ENCODE results near the gene NEK6. TPM values are rescaled to one million over a fixed set of nuclear protein-coding genes. Genes with fewer than 3 reads are reported as not detected.

Gene NEK6
- total and polyA plus RNA-seq, 10 of the 15 experiments (the other 5 are each of a cell fraction or from before 2014, with no cell fraction given), result 31.3 to 161 (median 89.2) TPM

GRCh38 chr9:124342776-124343485 is 85.2 kb downstream of the NEK6 start:
- DNase-seq (ENCODE audit: low read depth, low spot score), result no peak
- in situ Hi-C loops (cut with MboI), result no loop called here
- H3K9ac ChIP-seq (ENCODE audit: control insufficient read depth, insufficient read depth, low read length), result no peak overlapping the region
- RAD21 ChIA-PET (ENCODE audit: unreplicated experiment), result interaction anchor here (1.8 kb wide), 1 partner anchor 50 kb away, joined by 4 read pairs; no protein-coding TSS in a partner anchor
- ATAC-seq, result no peak
- no TSS peak for BruUV-seq (replicated peaks)
- no peaks in the 10 kb centered on the region for H3K9me3 ChIP-seq (replicated peaks; ENCODE audit: control insufficient read depth, insufficient read depth, low read length)
- intact Hi-C loops (cut with micrococcal nuclease; ENCODE audit: unreplicated experiment), result no loop called here
- H3K27ac ChIP-seq (ENCODE audit: control insufficient read depth, insufficient read depth), result no peak overlapping the region
- 96% methylated on average over 22 of the region's 26 CpGs for WGBS (ENCODE audit: insufficient coverage, insufficient replicate concordance, low lambda C conversion rate, missing lambda C conversion rate)
- H2AFZ ChIP-seq (ENCODE audit: control insufficient read depth, low read depth, low read length), result no peak overlapping the region
- SMC1A ChIA-PET (ENCODE audit: uncharacterized antibody, unreplicated experiment), result no interaction called here
- no peak overlapping the region for H3K4me2 ChIP-seq (ENCODE audit: control insufficient read depth, insufficient read depth)
- CTCF ChIA-PET, result interaction anchor here (0.6 to 1.0 kb wide), 2 partner anchors 210 to 253 kb away, joined by 3 read pairs; no protein-coding TSS in a partner anchor
- H3K79me2 ChIP-seq (ENCODE audit: control insufficient read depth, insufficient read depth, low read length), result no peaks in the 10 kb centered on the region
- no peaks in the 10 kb centered on the region for H4K20me1 ChIP-seq (ENCODE audit: control insufficient read depth, insufficient read depth)
- FAIRE-seq, result no peak
- POLR2A ChIA-PET, result no interaction called here
- no peaks in the 10 kb centered on the region for H3K27me3 ChIP-seq (replicated peaks in 1 of 2; ENCODE audit: control insufficient read depth in 2 of 2, insufficient read depth in 2 of 2, low read length in 1 of 2)
- peaks cover 34 to 62% of the 10 kb centered on the region in 2 experiments; a peak in 3 of 4 replicates for H3K36me3 ChIP-seq (ENCODE audit: control insufficient read depth in 2 of 2, insufficient read depth in 2 of 2, low read length in 1 of 2)
- H3K4me1 ChIP-seq (ENCODE audit: control insufficient read depth, insufficient read depth, low read length), result no peaks in the 10 kb centered on the region
- no peak overlapping the region for H3K4me3 ChIP-seq
- TF ChIP-seq ELK1 (IDR thresholded peaks at IDR 0.05; ENCODE audit: low read depth, low read length), result no peak
- TF ChIP-seq CUX1 (IDR thresholded peaks at IDR 0.05; ENCODE audit: insufficient replicate concordance, low read depth, low read length), result no peak
- TF ChIP-seq REST (IDR thresholded peaks at IDR 0.05; ENCODE audit: low read depth, low read length), result no peak
- no peak for TF ChIP-seq SUPT20H (IDR thresholded peaks at IDR 0.05; ENCODE audit: borderline replicate concordance, control insufficient read depth, low read depth, low read length)
- TF ChIP-seq RFX5 (IDR thresholded peaks at IDR 0.05; ENCODE audit: low read depth, low read length), result no peak
- TF ChIP-seq PRDM15 (CRISPR knock-in tag; IDR thresholded peaks at IDR 0.05), result no peak
- TF ChIP-seq RAD21 (IDR thresholded peaks at IDR 0.05; ENCODE audit: insufficient read depth, low read depth, low read length), result no peak
- TF ChIP-seq YBX1 (IDR thresholded peaks at IDR 0.05), result no peak

All from GM12878 (cell line).